Measurements from ENCODE around the gene BCR. TPM values are rescaled to one million over a fixed set of nuclear protein-coding genes. Genes with fewer than 3 reads are reported as not detected.

BCR gene
- total and polyA plus RNA-seq, 2 donors (not counting 1 experiment from before 2014, with no cell fraction given): 30.2 to 46.4 TPM

DNA sequence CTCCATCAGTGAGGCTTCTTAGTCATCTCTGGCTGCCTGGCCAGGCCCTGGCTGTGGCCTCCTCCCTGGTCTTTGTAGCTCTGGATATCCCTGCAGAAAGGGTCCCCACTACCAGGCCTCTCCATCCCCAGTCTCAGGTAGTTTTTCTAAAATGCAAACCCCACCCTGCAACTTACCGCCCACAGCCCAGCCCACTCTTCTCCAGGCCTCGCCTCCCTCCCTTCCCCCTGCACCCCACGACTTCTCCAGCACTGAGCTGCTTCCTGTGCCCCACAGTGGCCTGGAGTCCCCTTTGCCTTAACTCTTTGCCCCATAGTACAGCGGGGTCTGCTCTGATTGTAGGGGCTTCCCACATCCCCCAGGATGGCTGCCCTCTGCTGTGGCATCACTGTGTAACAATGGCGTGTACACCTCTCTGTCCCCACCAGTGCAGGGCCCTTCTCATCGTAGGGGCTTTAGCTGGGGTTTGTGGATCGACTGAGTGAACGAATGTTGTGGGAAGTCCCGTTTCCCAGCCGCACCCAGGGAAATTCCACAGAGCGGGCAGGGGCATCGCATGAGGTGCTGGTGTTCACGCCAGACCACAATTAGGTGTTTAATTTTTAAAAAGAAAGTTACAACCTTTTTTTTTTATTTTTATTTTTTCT is 111.6 kb downstream of the BCR start:
- no peak for DNase-seq
- intact Hi-C loops (cut with micrococcal nuclease): no loop called here
- Mint-ChIP-seq H3K27ac (no peak overlapping the region), H3K4me3 (no peak overlapping the region), H3K9me3 (ENCODE audit: insufficient read depth) (no peaks in the 10 kb centered on the region), H3K4me1 (no peaks in the 10 kb centered on the region), H3K27me3 (no peaks in the 10 kb centered on the region)
- Histone ChIP-seq H3K27ac (ENCODE audit: low read length in 2 of 2) (no peak overlapping the region), H3K79me2 (ENCODE audit: control insufficient read depth, insufficient read depth, low read length) (no peaks in the 10 kb centered on the region), H3K9ac (ENCODE audit: low read length) (no peak overlapping the region), H3K36me3 (replicated peaks in 1 of 2; ENCODE audit: control extremely low read depth in 1 of 2, control insufficient read depth in 1 of 2, extremely low read depth in 1 of 2, insufficient read depth in 2 of 2, low read length in 1 of 2) (peaks cover 0 to 48% of the 10 kb centered on the region in 2 experiments), H4K20me1 (ENCODE audit: control insufficient read depth, insufficient read depth, low read length, poor library complexity, severe bottlenecking) (no peaks in the 10 kb centered on the region), H3K4me1 (ENCODE audit: control insufficient read depth in 2 of 2, insufficient read depth in 2 of 2, low read length in 2 of 2) (no peaks in the 10 kb centered on the region), H3K4me2 (replicated peaks; ENCODE audit: low read depth, low read length, poor library complexity, severe bottlenecking) (no peak overlapping the region), H3K27me3 (replicated peaks in 1 of 4; ENCODE audit: control extremely low read depth in 1 of 4, control insufficient read depth in 3 of 4, insufficient read depth in 4 of 4, low read length in 3 of 4) (no peaks in the 10 kb centered on the region), H3K4me3 (ENCODE audit: control extremely low read depth in 1 of 5, extremely low read depth in 1 of 5, insufficient read depth in 1 of 5, low read depth in 2 of 5, low read length in 4 of 5) (no peak overlapping the region), H3K9me3 (ENCODE audit: control extremely low read depth in 1 of 3, control insufficient read depth in 2 of 3, insufficient read depth in 1 of 3, low read length in 2 of 3) (peaks cover 0 to 2% (median 0%) of the 10 kb centered on the region in 3 donors), H2AFZ (ENCODE audit: insufficient read depth, low read depth, low read length, poor library complexity, severe bottlenecking) (no peak overlapping the region)
- ChIA-PET POLR2A (no interaction called here), CTCF (interaction anchor here (3.3 to 4.0 kb wide), 2 partner anchors 114 to 118 kb away, joined by 24 to 26 read pairs; no protein-coding TSS in a partner anchor)
- TF ChIP-seq EZH2 (IDR thresholded peaks at IDR 0.05; ENCODE audit: borderline replicate concordance, insufficient read depth, low read depth, low read length, poor library complexity, severe bottlenecking): no peak
- TF ChIP-seq, protein P1, sequence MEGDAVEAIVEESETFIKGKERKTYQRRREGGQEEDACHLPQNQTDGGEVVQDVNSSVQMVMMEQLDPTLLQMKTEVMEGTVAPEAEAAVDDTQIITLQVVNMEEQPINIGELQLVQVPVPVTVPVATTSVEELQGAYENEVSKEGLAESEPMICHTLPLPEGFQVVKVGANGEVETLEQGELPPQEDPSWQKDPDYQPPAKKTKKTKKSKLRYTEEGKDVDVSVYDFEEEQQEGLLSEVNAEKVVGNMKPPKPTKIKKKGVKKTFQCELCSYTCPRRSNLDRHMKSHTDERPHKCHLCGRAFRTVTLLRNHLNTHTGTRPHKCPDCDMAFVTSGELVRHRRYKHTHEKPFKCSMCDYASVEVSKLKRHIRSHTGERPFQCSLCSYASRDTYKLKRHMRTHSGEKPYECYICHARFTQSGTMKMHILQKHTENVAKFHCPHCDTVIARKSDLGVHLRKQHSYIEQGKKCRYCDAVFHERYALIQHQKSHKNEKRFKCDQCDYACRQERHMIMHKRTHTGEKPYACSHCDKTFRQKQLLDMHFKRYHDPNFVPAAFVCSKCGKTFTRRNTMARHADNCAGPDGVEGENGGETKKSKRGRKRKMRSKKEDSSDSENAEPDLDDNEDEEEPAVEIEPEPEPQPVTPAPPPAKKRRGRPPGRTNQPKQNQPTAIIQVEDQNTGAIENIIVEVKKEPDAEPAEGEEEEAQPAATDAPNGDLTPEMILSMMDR (IDR thresholded peaks at IDR 0.05): no peak
- WGBS (ENCODE audit: insufficient coverage): 85% methylated on average over 10 of the region's 13 CpGs
- ATAC-seq (ENCODE audit: low read depth): no peak

Measured in B cell (primary cell).